H1 (cell line): ENCODE measurements around the gene GATB. TPM values are rescaled to one million over a fixed set of nuclear protein-coding genes. Genes with fewer than 3 reads are reported as not detected.

ENCODE experiments used
- CTCF ChIA-PET: fragments of 300-600 bp; sonication (Branson Sonifier 250); formaldehyde crosslinking; loops from one replicate; lab custom pipeline; 2021; ENCODE audit not compliant: partially characterized antibody; lab: Charles Lee
- POLR2A ChIA-PET: fragments of 300-600 bp; sonication (Branson Sonifier 250); formaldehyde crosslinking; loops from one replicate; lab custom pipeline; 2021; ENCODE audit warnings: inconsistent platforms; ENCODE audit not compliant: partially characterized antibody; lab: Charles Lee
- DNase-seq, 2 experiments: peaks; one replicate each; pipeline versions ENCODE4 v3.0.0 to v3.0.0-alpha.2; 2010 to 2022; ENCODE audit warnings: low spot score in 2 of 2, low read depth in 1 of 2, mixed read lengths in 1 of 2
- FAIRE-seq: peaks from 2 replicates; lab custom pipeline; 2011; peaks lifted over from hg19 to GRCh38; lab: Jason Lieb, UNC
- H2AFZ ChIP-seq: 2 replicates; pipeline ENCODE4 v1.8.1; 2012; ENCODE audit warnings: low read length, inconsistent platforms
- H2AK5ac ChIP-seq: 2 replicates; pipeline ENCODE4 v1.6.1; 2013; ENCODE audit warnings: low read depth, low read length
- H2BK120ac ChIP-seq: replicated peaks from 2 replicates; pipeline ENCODE3; 2013; ENCODE audit warnings: low read depth, low read length, inconsistent platforms
- H2BK12ac ChIP-seq: 2 replicates; pipeline ENCODE4 v1.6.1; 2013; ENCODE audit warnings: low read depth, low read length
- H2BK15ac ChIP-seq: 2 replicates; pipeline ENCODE4 v1.6.1; 2013; ENCODE audit warnings: low read length
- H2BK20ac ChIP-seq: 2 replicates; pipeline ENCODE4 v1.6.1; 2013; ENCODE audit warnings: low read length
- H2BK5ac ChIP-seq: 2 replicates; pipeline ENCODE4 v1.6.1; 2013; ENCODE audit warnings: low read depth, low read length
- H3K14ac ChIP-seq: 2 replicates; pipeline ENCODE4 v1.6.1; 2013; ENCODE audit warnings: inconsistent platforms; ENCODE audit not compliant: insufficient read length
- H3K18ac ChIP-seq: 2 replicates; pipeline ENCODE4 v1.6.1; 2013; ENCODE audit warnings: low read length; ENCODE audit errors: extremely low read depth
- H3K23ac ChIP-seq: 2 replicates; pipeline ENCODE4 v1.6.1; 2013; ENCODE audit warnings: inconsistent platforms; ENCODE audit not compliant: insufficient read length
- H3K23me2 ChIP-seq: 2 replicates; pipeline ENCODE4 v1.6.1; 2013; ENCODE audit warnings: low read depth, low read length
- H3K27ac ChIP-seq: 2 replicates; pipeline ENCODE4 v1.6.1; 2011; ENCODE audit warnings: low read depth, low read length, inconsistent platforms
- H3K27me3 ChIP-seq, 4 experiments: replicated peaks in 1 of 4; 1 replicate in 1 of 4; 2 replicates in 3 of 4; pipeline versions ENCODE4 v1.6.1 to v1.8.1; 2011 to 2013; ENCODE audit warnings: low read length in 3 of 4, mild to moderate bottlenecking in 3 of 4, inconsistent platforms in 2 of 4, mixed read lengths in 2 of 4, moderate library complexity in 1 of 4; ENCODE audit not compliant: control insufficient read depth in 3 of 4, insufficient read depth in 3 of 4; ENCODE audit errors: extremely low read depth in 1 of 4
- H3K36me3 ChIP-seq, 4 experiments: 2 replicates each; pipeline versions ENCODE4 v1.6.1 to v1.8.1; 2011 to 2013; ENCODE audit warnings: mild to moderate bottlenecking in 4 of 4, low read length in 3 of 4, moderate library complexity in 2 of 4, control low read depth in 1 of 4, inconsistent platforms in 1 of 4; ENCODE audit not compliant: insufficient read depth in 4 of 4, control insufficient read depth in 2 of 4
- H3K4ac ChIP-seq: replicated peaks from 2 replicates; pipeline ENCODE3; 2013; ENCODE audit warnings: low read length, low read depth, mixed read lengths, inconsistent platforms; ENCODE audit not compliant: insufficient read length
- H3K4me1 ChIP-seq, 4 experiments: replicated peaks in 1 of 4; 1 replicate in 1 of 4; 2 replicates in 3 of 4; pipeline versions ENCODE4 v1.6.1 to v1.8.1; 2011 to 2013; ENCODE audit warnings: low read length in 3 of 4, inconsistent platforms in 2 of 4, mixed read lengths in 1 of 4; ENCODE audit not compliant: insufficient read depth in 4 of 4, control insufficient read depth in 3 of 4
- H3K4me2 ChIP-seq, 2 experiments: 2 replicates each; pipeline versions ENCODE4 v1.6.1 to v1.8.1; 2011 to 2013; ENCODE audit warnings: low read depth in 2 of 2, low read length in 2 of 2, control low read depth in 1 of 2, inconsistent platforms in 1 of 2, mild to moderate bottlenecking in 1 of 2; ENCODE audit not compliant: insufficient read depth in 1 of 2
- H3K4me3 ChIP-seq, 4 experiments: fragments of 200-600, 300-600 bp in 1 of 4; sonication (generic), shearing (Covaris generic), sonication (Bioruptor Twin) in 1 of 4; 2 replicates each; pipeline versions ENCODE4 v1.5.1 to v1.8.1; 2011 to 2016; ENCODE audit warnings: low read length in 4 of 4, low read depth in 3 of 4, control low read depth in 2 of 4, inconsistent platforms in 2 of 4, mild to moderate bottlenecking in 2 of 4, mixed read lengths in 1 of 4, moderate library complexity in 1 of 4; ENCODE audit not compliant: insufficient read depth in 2 of 4; ENCODE audit errors: extremely low read depth in 1 of 4
- H3K56ac ChIP-seq: replicated peaks from 2 replicates; pipeline ENCODE3; 2013; ENCODE audit warnings: low read depth, mild to moderate bottlenecking, mixed read lengths, low read length, inconsistent platforms; ENCODE audit not compliant: insufficient read length
- H3K79me1 ChIP-seq: 2 replicates; pipeline ENCODE4 v1.6.1; 2013; ENCODE audit warnings: low read depth, low read length, control low read depth
- H3K79me2 ChIP-seq, 2 experiments: 2 replicates each; pipeline versions ENCODE4 v1.6.1 to v1.8.1; 2012 to 2013; ENCODE audit warnings: low read length in 2 of 2, mild to moderate bottlenecking in 2 of 2, inconsistent platforms in 1 of 2; ENCODE audit not compliant: insufficient read depth in 2 of 2, control insufficient read depth in 1 of 2
- H3K9ac ChIP-seq, 4 experiments: replicated peaks in 1 of 4; 1 replicate in 1 of 4; 2 replicates in 3 of 4; pipeline versions ENCODE4 v1.6.1 to v1.8.1; 2011 to 2013; ENCODE audit warnings: low read depth in 3 of 4, low read length in 3 of 4, control low read depth in 2 of 4, mild to moderate bottlenecking in 2 of 4, moderate library complexity in 2 of 4, inconsistent platforms in 1 of 4; ENCODE audit errors: extremely low read depth in 1 of 4
- H3K9me3 ChIP-seq, 2 experiments: 2 replicates each; pipeline versions ENCODE4 v1.6.1 to v1.8.1; 2012 to 2013; ENCODE audit warnings: mild to moderate bottlenecking in 2 of 2, moderate library complexity in 2 of 2, control low read depth in 1 of 2, inconsistent platforms in 1 of 2, low read depth in 1 of 2, low read length in 1 of 2, mixed read lengths in 1 of 2; ENCODE audit not compliant: insufficient read depth in 2 of 2
- H4K20me1 ChIP-seq, 2 experiments: replicated peaks in 1 of 2; 2 replicates each; pipeline versions ENCODE3 to v1.8.1; 2011 to 2013; ENCODE audit warnings: inconsistent platforms in 2 of 2, low read length in 2 of 2, mild to moderate bottlenecking in 1 of 2; ENCODE audit not compliant: insufficient read depth in 2 of 2, control insufficient read depth in 1 of 2
- H4K5ac ChIP-seq: 2 replicates; pipeline ENCODE4 v1.6.1; 2013; ENCODE audit warnings: low read length, low read depth, mixed read lengths, inconsistent platforms; ENCODE audit not compliant: insufficient read length
- H4K8ac ChIP-seq: 2 replicates; pipeline ENCODE4 v1.8.0; 2013; ENCODE audit warnings: mild to moderate bottlenecking, moderate library complexity, low read length, inconsistent platforms; ENCODE audit not compliant: insufficient read depth; ENCODE audit errors: extremely low read depth
- H4K91ac ChIP-seq: replicated peaks from 2 replicates; pipeline ENCODE3; 2013; ENCODE audit warnings: low read length, mixed read lengths, inconsistent platforms; ENCODE audit not compliant: insufficient read length
- CHD1 ChIP-seq: IDR thresholded peaks from 2 replicates; pipeline ENCODE4 v1.6.1; 2012; ENCODE audit warnings: low read depth, low read length, improper control_type of control experiment
- JUND ChIP-seq: IDR thresholded peaks from 2 replicates; pipeline ENCODE4 v1.6.1; 2011; ENCODE audit warnings: mild to moderate bottlenecking, improper control_type of control experiment, low read length
- SP4 ChIP-seq: IDR thresholded peaks from 2 replicates; pipeline ENCODE4 v1.6.1; 2012; ENCODE audit warnings: low read length, inconsistent platforms
- SRF ChIP-seq: IDR thresholded peaks from 2 replicates; pipeline ENCODE4 v1.6.1; 2011; ENCODE audit warnings: mild to moderate bottlenecking, low read depth, low read length, moderate library complexity
- TAF1 ChIP-seq: IDR thresholded peaks from 2 replicates; pipeline ENCODE4 v1.6.1; 2011; ENCODE audit warnings: mild to moderate bottlenecking, low read depth, low read length
- WGBS, 2 experiments: shearing (Covaris generic) in 1 of 2; methylation state at CpG; one replicate each; pipeline versions ENCODE4 v1.1.6 to v1.1.7; 2013 to 2015; ENCODE audit warnings: low lambda C conversion rate in 2 of 2, mixed read lengths in 2 of 2, inconsistent platforms in 1 of 2, low coverage in 1 of 2, missing lambda C conversion rate in 1 of 2; ENCODE audit not compliant: insufficient replicate concordance in 2 of 2, insufficient coverage in 1 of 2, insufficient read length in 1 of 2; ENCODE audit errors: extremely low coverage in 1 of 2, missing lambda C conversion rate in 1 of 2; 5-methylcytosine and 5-hydroxymethylcytosine counted together
- polyA plus RNA-seq, 7 experiments: library from polyadenylated mRNA; depleted of rRNA in 3 of 7; stranded (reverse) in 5 of 7; unstranded in 2 of 7; fragments of >200 nt in 5 of 7; fragments of 200-250 nt in 2 of 7; gene quantifications; 1 replicate in 5 of 7; 2 replicates in 1 of 7; 4 replicates in 1 of 7; pipeline versions ENCODE4 v1.2.1 to v1.2.3, GENCODE V29; 2011 to 2013; ENCODE audit warnings: missing spikeins in 2 of 7, mixed read lengths in 2 of 7
- total RNA-seq: library from RNA; stranded (reverse); fragmentation: NEBNext Ultra II Directional; extraction: Animal tissue kit (Norgen Biotek cat#: 25700); gene quantifications from 2 replicates; pipeline ENCODE4 v1.2.1, GENCODE V29; 2021
- TF ChIP-seq, protein P1 (sequence below): IDR thresholded peaks from 2 replicates; pipeline ENCODE4 v1.6.1; 2011; ENCODE audit warnings: low read length, improper control_type of control experiment

GATB gene
- total and polyA plus RNA-seq, 2 of the 8 experiments (the other 6 are each of a cell fraction or from before 2014, with no cell fraction given): 15.3 to 18.0 TPM

DNA sequence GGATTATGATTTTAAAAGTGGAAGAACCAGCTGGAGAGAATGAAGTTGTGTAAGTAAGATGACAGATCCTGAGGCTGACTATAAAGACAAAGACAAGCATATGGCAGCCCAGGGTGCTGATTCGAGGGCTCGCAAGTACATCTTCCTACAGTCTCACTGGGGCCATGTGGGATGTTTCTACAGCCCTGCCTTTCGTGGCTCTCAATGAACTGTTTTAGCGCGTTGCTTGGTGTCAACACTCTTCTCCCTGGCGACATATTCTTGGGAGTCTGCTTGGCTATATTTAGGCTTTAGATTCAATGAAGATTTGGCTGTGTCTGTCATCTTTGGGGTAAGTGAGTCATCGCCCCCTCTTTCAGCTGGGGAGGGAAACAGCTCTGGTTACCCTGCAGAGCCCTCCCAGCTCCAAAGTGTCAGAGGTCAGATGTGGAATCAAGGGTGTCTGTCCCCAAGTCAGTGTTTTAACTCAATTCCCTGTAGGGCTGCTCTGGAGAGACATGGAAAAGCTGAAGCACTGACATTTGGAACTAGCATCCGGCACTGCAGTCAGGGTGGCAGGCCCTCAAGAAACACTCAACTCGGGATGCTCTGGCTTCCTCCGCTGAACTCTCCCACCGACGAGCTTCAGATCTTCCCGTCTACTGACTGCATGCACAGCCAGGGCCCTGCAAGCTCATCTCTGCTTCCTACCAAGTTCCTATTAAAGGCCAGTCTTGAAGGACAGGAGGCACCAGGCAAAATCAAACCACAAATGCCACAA lies 65.7 kb downstream of the GATB start:
- Histone ChIP-seq H3K27ac (no peak overlapping the region), H3K79me2 (no peaks in the 10 kb centered on the region), H3K18ac (no peak overlapping the region), H2BK12ac (no peak overlapping the region), H3K14ac (no peak overlapping the region), H3K4me1 (no peaks in the 10 kb centered on the region), H2BK15ac (no peak overlapping the region), H2AK5ac (no peak overlapping the region), H4K20me1 (no peaks in the 10 kb centered on the region), H3K23ac (no peak overlapping the region), H3K79me1 (no peaks in the 10 kb centered on the region), H2AFZ (no peak overlapping the region), H2BK20ac (no peak overlapping the region), H3K56ac (no peak overlapping the region), H3K36me3 (peaks cover 0 to 5% (median 0%) of the 10 kb centered on the region in 4 experiments; a peak in 2 of 8 replicates), H3K4me2 (no peak overlapping the region), H2BK5ac (no peak overlapping the region), H4K91ac (no peak overlapping the region), H3K9me3 (no peaks in the 10 kb centered on the region), H3K4ac (no peak overlapping the region), H3K9ac (no peak overlapping the region), H3K27me3 (no peaks in the 10 kb centered on the region), H4K5ac (no peak overlapping the region), H4K8ac (no peak overlapping the region), H3K4me3 (no peak overlapping the region), H3K23me2 (no peaks in the 10 kb centered on the region), H2BK120ac (no peak overlapping the region)
- ChIA-PET POLR2A (interaction anchor here (0.6 kb wide), 2 partner anchors 186 to 319 kb away, joined by 3 read pairs; no protein-coding TSS in a partner anchor), CTCF (interaction anchor here (0.5 to 0.6 kb wide), 3 partner anchors 66 to 478 kb away, joined by 3 read pairs; no protein-coding TSS in a partner anchor)
- DNase-seq (no peak), FAIRE-seq (no peak)
- 94% methylated on average over 13 of the region's 13 CpGs; no CpG with 5 or more reads in 1 of the 2 experiments for WGBS, 2 experiments
- TF ChIP-seq, protein P1, sequence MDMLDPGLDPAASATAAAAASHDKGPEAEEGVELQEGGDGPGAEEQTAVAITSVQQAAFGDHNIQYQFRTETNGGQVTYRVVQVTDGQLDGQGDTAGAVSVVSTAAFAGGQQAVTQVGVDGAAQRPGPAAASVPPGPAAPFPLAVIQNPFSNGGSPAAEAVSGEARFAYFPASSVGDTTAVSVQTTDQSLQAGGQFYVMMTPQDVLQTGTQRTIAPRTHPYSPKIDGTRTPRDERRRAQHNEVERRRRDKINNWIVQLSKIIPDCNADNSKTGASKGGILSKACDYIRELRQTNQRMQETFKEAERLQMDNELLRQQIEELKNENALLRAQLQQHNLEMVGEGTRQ: no peak
- no peak for TF ChIP-seq TAF1
- no peak for TF ChIP-seq SRF
- no peak for TF ChIP-seq JUND
- no peak for TF ChIP-seq SP4
- TF ChIP-seq CHD1: no peak
